HG03439 (cell line): Measurements from ENCODE around the gene FXN.
A peak's percentile ranks its signal among the peaks of the same experiment; 100 is the strongest.
"Not testable (repeated sequence)": the region's sequence is repeated elsewhere in the genome, so short reads cannot be mapped to it uniquely, and the experiment has no call there.

Experiments
- ATAC-seq: cut with Tn5 transposase; IDR thresholded peaks from one replicate; pipeline ENCODE4 v1.9.1; 2021; ENCODE audit warnings: mild to moderate bottlenecking, moderate library complexity; ENCODE audit not compliant: unreplicated experiment

Gene FXN

GRCh38 chr9:69097923-69098593 lies 62.5 kb downstream of the FXN start:
- ATAC-seq: no peak

- ATAC-seq: not testable (repeated sequence)
Measured at GRCh38 chr9:69103348-69103996, 67.9 kb downstream of the FXN start.

GRCh38 chr9:69104830-69105527 lies 69.4 kb downstream of the FXN start:
- ATAC-seq: no peak

- ATAC-seq: no peak
Measured at GRCh38 chr9:69107771-69108170, 72.2 kb downstream of the FXN start.

GRCh38 chr9:69108706-69109105 lies 73.2 kb downstream of the FXN start:
- ATAC-seq: not testable (repeated sequence)

GRCh38 chr9:69109152-69109551 lies 73.6 kb downstream of the FXN start:
- ATAC-seq: no peak

GRCh38 chr9:69112646-69113045 lies 77.1 kb downstream of the FXN start:
- ATAC-seq: not testable (repeated sequence)

GRCh38 chr9:69115621-69116020 lies 80.1 kb downstream of the FXN start:
- no peak for ATAC-seq

GRCh38 chr9:69118656-69119055 lies 83.1 kb downstream of the FXN start:
- no peak for ATAC-seq

GRCh38 chr9:69120380-69121154 lies 85.0 kb downstream of the FXN start:
- ATAC-seq: no peak

GRCh38 chr9:69121155-69122081 lies 85.9 kb downstream of the FXN start:
- peak; percentile 66 for ATAC-seq

- ATAC-seq: peak; percentile 59
Measured at GRCh38 chr9:69122082-69122548, 86.6 kb downstream of the FXN start.

- no peak for ATAC-seq
Measured at GRCh38 chr9:69122549-69123141, 87.1 kb downstream of the FXN start.

- ATAC-seq: no peak
Measured at GRCh38 chr9:69130456-69131441, 95.2 kb downstream of the FXN start.

GRCh38 chr9:69131682-69132081 lies 96.1 kb downstream of the FXN start:
- no peak for ATAC-seq

- ATAC-seq: no peak
Measured at GRCh38 chr9:69132361-69132760, 96.8 kb downstream of the FXN start.

GRCh38 chr9:69134412-69134811 lies 98.9 kb downstream of the FXN start:
- ATAC-seq: no peak

GRCh38 chr9:69136185-69136584 lies 100.6 kb downstream of the FXN start:
- ATAC-seq: no peak

- no peak for ATAC-seq
Measured at GRCh38 chr9:69136779-69137178, 101.2 kb downstream of the FXN start.
